ENCODE data around the gene HNF1A.

Gene HNF1A

DNA sequence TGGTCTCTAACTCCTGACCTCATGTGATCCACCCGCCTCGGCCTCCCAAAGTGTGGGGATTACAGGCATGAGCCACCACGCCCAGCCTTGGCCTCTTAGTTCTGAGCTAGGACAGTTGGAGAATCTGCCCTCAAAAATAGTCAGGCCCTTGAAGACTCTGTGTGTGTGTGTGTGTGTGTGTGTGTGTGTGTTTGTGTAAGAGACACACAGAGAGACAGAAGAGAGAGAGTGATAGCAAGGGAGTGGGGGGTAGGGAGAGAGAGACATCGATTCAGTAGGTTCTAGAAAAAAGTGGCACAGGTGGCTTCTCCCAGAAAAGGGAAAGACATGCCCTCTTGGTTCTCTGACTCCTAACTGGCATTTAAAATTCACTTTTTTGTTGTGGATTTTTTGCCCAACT is 5.4 kb downstream of the HNF1A start:
- no peak overlapping the region for H3K27ac ChIP-seq (ENCODE audit: low read depth, low read length)
- no peak overlapping the region for H2AFZ ChIP-seq (ENCODE audit: low read depth, low read length, severe bottlenecking)
- H3K9me2 ChIP-seq (replicated peaks; ENCODE audit: insufficient read depth, low read length) = no peaks in the 10 kb centered on the region
- no peaks in the 10 kb centered on the region for H3K79me2 ChIP-seq (ENCODE audit: insufficient read depth, low read length)
- no peak for TF ChIP-seq EZH2phosphoT487 (conservative IDR thresholded peaks at IDR 0.05; ENCODE audit: low read length)
- TF ChIP-seq, protein P1, sequence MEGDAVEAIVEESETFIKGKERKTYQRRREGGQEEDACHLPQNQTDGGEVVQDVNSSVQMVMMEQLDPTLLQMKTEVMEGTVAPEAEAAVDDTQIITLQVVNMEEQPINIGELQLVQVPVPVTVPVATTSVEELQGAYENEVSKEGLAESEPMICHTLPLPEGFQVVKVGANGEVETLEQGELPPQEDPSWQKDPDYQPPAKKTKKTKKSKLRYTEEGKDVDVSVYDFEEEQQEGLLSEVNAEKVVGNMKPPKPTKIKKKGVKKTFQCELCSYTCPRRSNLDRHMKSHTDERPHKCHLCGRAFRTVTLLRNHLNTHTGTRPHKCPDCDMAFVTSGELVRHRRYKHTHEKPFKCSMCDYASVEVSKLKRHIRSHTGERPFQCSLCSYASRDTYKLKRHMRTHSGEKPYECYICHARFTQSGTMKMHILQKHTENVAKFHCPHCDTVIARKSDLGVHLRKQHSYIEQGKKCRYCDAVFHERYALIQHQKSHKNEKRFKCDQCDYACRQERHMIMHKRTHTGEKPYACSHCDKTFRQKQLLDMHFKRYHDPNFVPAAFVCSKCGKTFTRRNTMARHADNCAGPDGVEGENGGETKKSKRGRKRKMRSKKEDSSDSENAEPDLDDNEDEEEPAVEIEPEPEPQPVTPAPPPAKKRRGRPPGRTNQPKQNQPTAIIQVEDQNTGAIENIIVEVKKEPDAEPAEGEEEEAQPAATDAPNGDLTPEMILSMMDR (IDR thresholded peaks at IDR 0.05; ENCODE audit: insufficient read depth, low read length, poor library complexity, severe bottlenecking) = no peak
- H3K27me3 ChIP-seq (ENCODE audit: low read length) = no peaks in the 10 kb centered on the region
- no peaks in the 10 kb centered on the region for H3K9me3 ChIP-seq (ENCODE audit: insufficient read depth, low read length)
- H3F3A ChIP-seq (ENCODE audit: insufficient read depth) = no peaks in the 10 kb centered on the region
- H3K4me2 ChIP-seq (ENCODE audit: low read depth, low read length, poor library complexity, severe bottlenecking) = no peak overlapping the region
- no peak overlapping the region for H3K4me3 ChIP-seq (ENCODE audit: insufficient read depth, low read length, poor library complexity, severe bottlenecking)
- no peak overlapping the region for H3K9ac ChIP-seq (ENCODE audit: low read length)
- no peaks in the 10 kb centered on the region for H3K36me3 ChIP-seq (ENCODE audit: low read length)
- no peaks in the 10 kb centered on the region for H4K20me1 ChIP-seq (ENCODE audit: low read depth, low read length)

DNA sequence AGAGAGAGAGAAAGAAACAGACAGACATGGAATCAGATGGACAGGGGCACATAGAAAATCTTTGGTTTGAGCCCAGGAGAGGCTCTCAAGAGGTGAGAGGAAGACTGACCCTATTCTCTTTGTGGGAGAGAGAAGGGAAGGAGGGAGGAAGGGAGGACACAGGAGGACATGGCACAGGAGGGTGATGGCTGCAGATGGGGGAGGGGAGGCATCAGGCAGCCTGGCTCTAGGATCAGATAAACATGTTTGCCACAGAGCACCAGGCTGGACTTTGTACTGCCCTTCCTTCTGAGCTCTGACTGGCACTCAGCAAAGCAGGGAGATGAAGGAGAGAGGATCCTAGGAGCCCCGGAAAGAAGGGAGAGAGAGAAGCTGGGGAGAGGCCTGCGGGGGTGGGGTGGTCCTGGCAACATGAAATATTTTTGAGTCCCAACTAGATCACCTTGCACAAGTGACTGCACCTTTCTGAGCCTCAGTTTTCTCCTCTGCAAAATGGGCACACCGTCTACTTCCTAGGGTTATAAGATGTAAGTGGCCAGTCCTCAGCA is 6.1 kb downstream of the HNF1A start:
- Histone ChIP-seq H3K27ac (ENCODE audit: low read depth, low read length) (no peak overlapping the region), H3K9ac (ENCODE audit: low read length) (no peak overlapping the region), H2AFZ (ENCODE audit: low read depth, low read length, severe bottlenecking) (no peak overlapping the region), H3K79me2 (ENCODE audit: insufficient read depth, low read length) (no peaks in the 10 kb centered on the region), H3K36me3 (ENCODE audit: low read length) (no peaks in the 10 kb centered on the region), H3K4me3 (ENCODE audit: insufficient read depth, low read length, poor library complexity, severe bottlenecking) (no peak overlapping the region), H3K9me3 (ENCODE audit: insufficient read depth, low read length) (no peaks in the 10 kb centered on the region), H3K27me3 (ENCODE audit: low read length) (no peaks in the 10 kb centered on the region), H3F3A (ENCODE audit: insufficient read depth) (no peaks in the 10 kb centered on the region), H3K9me2 (replicated peaks; ENCODE audit: insufficient read depth, low read length) (no peaks in the 10 kb centered on the region), H4K20me1 (ENCODE audit: low read depth, low read length) (no peaks in the 10 kb centered on the region), H3K4me2 (ENCODE audit: low read depth, low read length, poor library complexity, severe bottlenecking) (no peak overlapping the region)
- TF ChIP-seq, protein P1 (IDR thresholded peaks at IDR 0.05; ENCODE audit: insufficient read depth, low read length, poor library complexity, severe bottlenecking) = no peak

DNA sequence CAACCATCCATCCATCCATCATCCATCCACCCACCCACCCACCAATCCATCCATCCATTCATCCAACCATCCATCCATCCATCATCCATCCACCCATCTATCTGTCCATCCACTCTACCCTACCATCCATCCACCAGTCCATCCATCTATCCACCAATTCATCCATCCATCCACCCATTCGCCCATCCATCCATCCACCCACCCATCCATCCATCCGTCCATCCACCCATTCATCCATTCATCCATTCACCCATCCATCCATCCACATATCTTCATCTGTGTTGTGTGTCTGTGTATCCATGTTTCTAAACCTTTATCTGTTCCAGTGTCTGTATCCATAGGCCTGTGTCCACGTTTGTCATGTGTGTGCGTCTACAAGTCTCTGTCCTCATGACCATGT is 9.9 kb downstream of the HNF1A start:
- no peaks in the 10 kb centered on the region for H3K27me3 ChIP-seq (ENCODE audit: low read length)
- no peak overlapping the region for H3K27ac ChIP-seq (ENCODE audit: low read depth, low read length)
- no peaks in the 10 kb centered on the region for H3K36me3 ChIP-seq (ENCODE audit: low read length)
- H4K20me1 ChIP-seq (ENCODE audit: low read depth, low read length) = no peaks in the 10 kb centered on the region
- H3K79me2 ChIP-seq (ENCODE audit: insufficient read depth, low read length) = no peaks in the 10 kb centered on the region
- no peak overlapping the region for H2AFZ ChIP-seq (ENCODE audit: low read depth, low read length, severe bottlenecking)
- H3K9ac ChIP-seq (ENCODE audit: low read length) = no peak overlapping the region
- no peak overlapping the region for H3K4me2 ChIP-seq (ENCODE audit: low read depth, low read length, poor library complexity, severe bottlenecking)
- no peak for TF ChIP-seq EZH2phosphoT487 (conservative IDR thresholded peaks at IDR 0.05; ENCODE audit: low read length)
- TF ChIP-seq, protein P1 (IDR thresholded peaks at IDR 0.05; ENCODE audit: insufficient read depth, low read length, poor library complexity, severe bottlenecking) = no peak
- H3K9me3 ChIP-seq (ENCODE audit: insufficient read depth, low read length) = no peaks in the 10 kb centered on the region
- no peak overlapping the region for H3K4me3 ChIP-seq (ENCODE audit: insufficient read depth, low read length, poor library complexity, severe bottlenecking)
- H3F3A ChIP-seq (ENCODE audit: insufficient read depth) = no peaks in the 10 kb centered on the region
- H3K9me2 ChIP-seq (replicated peaks; ENCODE audit: insufficient read depth, low read length) = no peaks in the 10 kb centered on the region
